Measurements from ENCODE around the gene EDDM3A.

Gene EDDM3A

DNA sequence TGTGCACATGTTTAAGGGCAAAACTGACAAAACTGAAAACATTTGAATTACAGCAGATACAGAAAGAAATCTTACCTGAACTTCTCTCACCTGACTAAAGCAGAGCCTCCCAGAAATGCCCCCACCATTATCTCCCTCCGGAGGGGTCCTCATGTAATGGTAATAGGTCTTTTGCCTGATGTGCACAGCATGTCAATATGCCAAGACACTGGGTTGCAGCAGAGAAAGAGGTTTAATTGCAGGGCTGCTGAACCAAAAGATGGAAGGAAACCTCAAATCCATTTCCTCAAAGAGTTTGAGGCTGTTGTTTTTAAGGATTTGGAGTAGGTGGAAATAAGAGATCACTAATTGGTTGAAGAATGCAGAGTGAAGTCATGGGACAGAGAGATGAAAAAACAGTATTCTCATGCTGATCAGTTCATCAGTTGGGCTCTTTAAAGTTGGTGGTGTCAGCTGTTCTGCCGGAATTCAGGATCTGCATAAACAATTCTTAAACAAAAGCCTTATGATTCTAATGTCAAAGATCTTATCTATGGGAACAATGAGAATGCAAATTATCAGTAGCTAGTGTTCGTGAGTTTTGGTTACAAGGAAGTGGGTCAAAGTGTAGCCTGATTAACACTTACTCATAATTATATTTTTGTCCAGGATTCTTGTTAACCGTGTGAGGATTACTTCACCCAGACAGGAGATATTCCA, 38.9 kb upstream of the EDDM3A start:
- TF ChIP-seq CEBPB (IDR thresholded peaks at IDR 0.05) (no peak), EGR1 (IDR thresholded peaks at IDR 0.05) (no peak)

DNA sequence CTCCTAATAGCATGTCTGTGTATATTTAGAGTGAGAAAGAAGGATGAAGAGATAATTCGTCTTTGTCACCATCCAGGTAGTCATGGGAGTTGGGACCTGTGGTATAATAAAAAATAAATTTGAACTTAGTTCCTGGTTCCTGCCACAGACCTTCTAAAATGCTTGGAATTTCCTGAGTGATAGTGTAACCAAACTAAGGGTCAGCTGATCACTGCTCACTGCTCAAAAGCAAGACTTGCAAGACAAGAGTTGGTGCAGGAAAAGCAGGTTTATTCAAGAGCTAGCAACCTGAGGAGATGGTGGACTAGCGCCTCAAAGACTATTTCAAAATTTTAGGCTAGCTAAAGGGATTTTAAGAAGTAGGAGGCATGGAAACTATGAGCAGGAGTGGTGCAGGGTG, 38.1 kb upstream of the EDDM3A start:
- TF ChIP-seq EP300 (IDR thresholded peaks at IDR 0.05; ENCODE audit: borderline replicate concordance) (no peak), TAF1 (IDR thresholded peaks at IDR 0.05; ENCODE audit: low read depth) (no peak), FOXM1 (IDR thresholded peaks at IDR 0.05; ENCODE audit: borderline replicate concordance, low read depth) (no peak), REST (IDR thresholded peaks at IDR 0.05; ENCODE audit: low read depth) (no peak), NFIC (IDR thresholded peaks at IDR 0.05) (no peak)

- TF ChIP-seq FOXM1 (IDR thresholded peaks at IDR 0.05; ENCODE audit: borderline replicate concordance, low read depth) (no peak), RAD21 (IDR thresholded peaks at IDR 0.05; ENCODE audit: low read depth) (no peak), TEAD4 (IDR thresholded peaks at IDR 0.05) (no peak), EGR1 (IDR thresholded peaks at IDR 0.05) (no peak), NFIC (IDR thresholded peaks at IDR 0.05) (no peak), ZBTB7A (IDR thresholded peaks at IDR 0.05; ENCODE audit: low read depth) (no peak), TAF1 (IDR thresholded peaks at IDR 0.05; ENCODE audit: low read depth) (no peak), TCF12 (IDR thresholded peaks at IDR 0.05; ENCODE audit: low read depth) (no peak), YY1 (IDR thresholded peaks at IDR 0.05; ENCODE audit: low read depth) (no peak), CEBPB (IDR thresholded peaks at IDR 0.05) (no peak), EP300 (IDR thresholded peaks at IDR 0.05; ENCODE audit: borderline replicate concordance) (no peak), REST (IDR thresholded peaks at IDR 0.05; ENCODE audit: low read depth) (no peak)
- TF ChIP-seq, protein P1, sequence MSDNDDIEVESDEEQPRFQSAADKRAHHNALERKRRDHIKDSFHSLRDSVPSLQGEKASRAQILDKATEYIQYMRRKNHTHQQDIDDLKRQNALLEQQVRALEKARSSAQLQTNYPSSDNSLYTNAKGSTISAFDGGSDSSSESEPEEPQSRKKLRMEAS (IDR thresholded peaks at IDR 0.05): no peak
- TF ChIP-seq, protein P2, sequence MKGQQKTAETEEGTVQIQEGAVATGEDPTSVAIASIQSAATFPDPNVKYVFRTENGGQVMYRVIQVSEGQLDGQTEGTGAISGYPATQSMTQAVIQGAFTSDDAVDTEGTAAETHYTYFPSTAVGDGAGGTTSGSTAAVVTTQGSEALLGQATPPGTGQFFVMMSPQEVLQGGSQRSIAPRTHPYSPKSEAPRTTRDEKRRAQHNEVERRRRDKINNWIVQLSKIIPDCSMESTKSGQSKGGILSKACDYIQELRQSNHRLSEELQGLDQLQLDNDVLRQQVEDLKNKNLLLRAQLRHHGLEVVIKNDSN (IDR thresholded peaks at IDR 0.05): no peak
Measured at GRCh38 chr14:20711261-20711660, 34.4 kb upstream of the EDDM3A start.

DNA sequence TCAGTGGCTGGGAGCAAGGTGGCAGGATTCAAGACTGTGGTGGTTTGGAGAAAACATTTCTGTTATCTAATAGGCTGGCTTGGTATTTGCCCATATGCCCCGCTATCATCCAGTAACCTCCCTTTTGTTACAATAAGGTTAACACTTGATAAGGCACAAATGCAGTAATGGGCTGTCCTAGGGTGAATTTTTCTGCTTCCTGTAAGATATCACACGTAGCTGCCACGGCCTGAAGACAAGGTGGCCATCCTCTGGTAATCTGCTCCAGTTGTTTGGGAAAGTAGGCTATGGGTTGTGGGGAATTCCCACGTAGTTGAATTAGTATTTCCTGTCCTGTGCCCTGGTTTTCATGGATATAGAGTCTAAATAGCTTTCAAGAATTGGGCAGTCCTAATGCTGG, 34.0 kb upstream of the EDDM3A start:
- TF ChIP-seq TCF12 (IDR thresholded peaks at IDR 0.05; ENCODE audit: low read depth) (no peak), YY1 (IDR thresholded peaks at IDR 0.05; ENCODE audit: low read depth) (no peak), TEAD4 (IDR thresholded peaks at IDR 0.05) (no peak), NFIC (IDR thresholded peaks at IDR 0.05) (no peak), CEBPB (IDR thresholded peaks at IDR 0.05) (no peak), CREB1 (IDR thresholded peaks at IDR 0.05; ENCODE audit: low read depth) (no peak), ZBTB7A (IDR thresholded peaks at IDR 0.05; ENCODE audit: low read depth) (no peak), FOXM1 (IDR thresholded peaks at IDR 0.05; ENCODE audit: borderline replicate concordance, low read depth) (no peak)
- TF ChIP-seq, protein P1 (IDR thresholded peaks at IDR 0.05): no peak
- TF ChIP-seq, protein P2 (IDR thresholded peaks at IDR 0.05): no peak

- TF ChIP-seq EGR1 (IDR thresholded peaks at IDR 0.05): no peak
- TF ChIP-seq CEBPB (IDR thresholded peaks at IDR 0.05): no peak
- no peak for TF ChIP-seq NFIC (IDR thresholded peaks at IDR 0.05)
- TF ChIP-seq TCF12 (IDR thresholded peaks at IDR 0.05; ENCODE audit: low read depth): no peak
- no peak for TF ChIP-seq ZBTB7A (IDR thresholded peaks at IDR 0.05; ENCODE audit: low read depth)
- no peak for TF ChIP-seq CREB1 (IDR thresholded peaks at IDR 0.05; ENCODE audit: low read depth)
- TF ChIP-seq YY1 (IDR thresholded peaks at IDR 0.05; ENCODE audit: low read depth): no peak
- no peak for TF ChIP-seq TEAD4 (IDR thresholded peaks at IDR 0.05)
- TF ChIP-seq RAD21 (IDR thresholded peaks at IDR 0.05; ENCODE audit: low read depth): no peak
- no peak for TF ChIP-seq REST (IDR thresholded peaks at IDR 0.05; ENCODE audit: low read depth)
- TF ChIP-seq FOXM1 (IDR thresholded peaks at IDR 0.05; ENCODE audit: borderline replicate concordance, low read depth): no peak
- TF ChIP-seq EP300 (IDR thresholded peaks at IDR 0.05; ENCODE audit: borderline replicate concordance): no peak
- TF ChIP-seq TAF1 (IDR thresholded peaks at IDR 0.05; ENCODE audit: low read depth): no peak
- TF ChIP-seq, protein P1 (IDR thresholded peaks at IDR 0.05): no peak
- TF ChIP-seq, protein P2 (IDR thresholded peaks at IDR 0.05): no peak
Measured at GRCh38 chr14:20712904-20713303, 32.8 kb upstream of the EDDM3A start.
